H1 (cell line): Measurements from ENCODE around the gene METTL9. TPM values are rescaled to one million over a fixed set of nuclear protein-coding genes. Genes with fewer than 3 reads are reported as not detected.

ENCODE experiments used
- CBX8 ChIP-seq: fragments of 300-800, 300-1000 bp; sonication (generic); IDR thresholded peaks from 2 replicates; pipeline ENCODE4 v1.7.1; 2016; ENCODE audit warnings: low read depth, low read length, borderline replicate concordance
- EGR1 ChIP-seq: IDR thresholded peaks from 2 replicates; pipeline ENCODE4 v1.6.1; 2011; ENCODE audit warnings: low read depth, low read length, borderline replicate concordance
- GABPA ChIP-seq: IDR thresholded peaks from 2 replicates; pipeline ENCODE4 v1.6.1; 2011; ENCODE audit warnings: mild to moderate bottlenecking, low read length, moderate library complexity, borderline replicate concordance; ENCODE audit not compliant: insufficient read depth
- SIN3A ChIP-seq, 2 experiments: IDR thresholded peaks in 1 of 2; conservative IDR thresholded peaks in 1 of 2; 2 replicates each; pipeline ENCODE4 v1.6.1; 2011 to 2012; ENCODE audit warnings: low read length in 2 of 2, improper control_type of control experiment in 1 of 2, low read depth in 1 of 2, mild to moderate bottlenecking in 1 of 2
- polyA plus RNA-seq, 7 experiments: library from polyadenylated mRNA; depleted of rRNA in 3 of 7; stranded (reverse) in 5 of 7; unstranded in 2 of 7; fragments of >200 nt in 5 of 7; fragments of 200-250 nt in 2 of 7; gene quantifications; 1 replicate in 5 of 7; 2 replicates in 1 of 7; 4 replicates in 1 of 7; pipeline versions ENCODE4 v1.2.1 to v1.2.3, GENCODE V29; 2011 to 2013; ENCODE audit warnings: missing spikeins in 2 of 7, mixed read lengths in 2 of 7
- total RNA-seq: library from RNA; stranded (reverse); fragmentation: NEBNext Ultra II Directional; extraction: Animal tissue kit (Norgen Biotek cat#: 25700); gene quantifications from 2 replicates; pipeline ENCODE4 v1.2.1, GENCODE V29; 2021

METTL9 gene
- total and polyA plus RNA-seq, 2 of the 8 experiments (the other 6 are each of a cell fraction or from before 2014, with no cell fraction given), result 45.4 to 112 TPM

GRCh38 chr16:21600031-21600773 lies 825 bp downstream of the METTL9 start (continued):
- TF ChIP-seq CBX8 (no peak), EGR1 (no peak), GABPA (no peak), SIN3A (conservative IDR thresholded peaks at IDR 0.05 in 1 of 2, IDR thresholded peaks at IDR 0.05 in 1 of 2; ENCODE audit: low read depth in 1 of 2, low read length in 2 of 2) (peak in 1 of 2 experiments; percentile 77; a peak in 2 of 4 replicates)
